ENCODE results near the gene CCDC74B. TPM values are rescaled to one million over a fixed set of nuclear protein-coding genes. Genes with fewer than 3 reads are reported as not detected.
"Not testable (repeated sequence)": the region's sequence is repeated elsewhere in the genome, so short reads cannot be mapped to it uniquely, and the experiment has no call there.

CCDC74B gene
- total and polyA plus RNA-seq, 2 of the 8 experiments (the other 6 are each of a cell fraction or from before 2014, with no cell fraction given), result 6.4 to 6.7 TPM

DNA sequence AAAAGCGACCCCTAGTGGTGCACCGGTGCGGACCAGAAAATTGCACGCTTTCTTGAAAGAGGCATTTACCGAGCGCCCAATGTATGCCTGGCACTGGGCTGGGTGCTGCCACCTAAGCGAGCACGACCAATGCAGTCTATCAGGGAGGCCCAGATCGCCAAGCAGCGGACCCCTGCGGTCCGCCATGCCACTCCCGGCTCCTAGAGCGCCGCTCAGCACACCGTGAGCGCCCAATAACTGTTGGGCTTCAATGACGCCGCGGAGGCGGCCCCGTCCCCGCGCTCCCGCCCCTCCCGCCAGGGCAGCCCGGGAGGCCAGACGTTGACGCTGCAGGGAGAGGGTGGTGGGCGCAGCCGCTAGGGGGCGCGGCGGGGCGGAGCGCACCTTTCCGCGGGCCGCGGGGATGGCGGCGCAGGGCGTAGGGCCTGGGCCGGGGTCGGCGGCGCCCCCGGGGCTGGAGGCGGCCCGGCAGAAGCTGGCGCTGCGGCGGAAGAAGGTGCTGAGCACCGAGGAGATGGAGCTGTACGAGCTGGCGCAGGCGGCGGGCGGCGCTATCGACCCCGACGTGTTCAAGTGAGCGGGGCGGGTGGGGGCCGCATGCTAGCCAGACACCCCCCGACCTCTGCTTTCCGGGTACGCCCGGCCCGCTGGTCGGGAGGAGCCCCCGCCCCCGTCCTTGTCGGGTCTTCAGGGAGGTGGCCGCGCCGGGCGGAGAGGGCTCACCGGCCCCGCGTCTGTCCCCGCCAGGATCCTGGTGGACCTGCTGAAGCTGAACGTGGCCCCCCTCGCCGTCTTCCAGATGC lies 37.2 kb upstream of the CCDC74B start, which contains the start of gene MZT2B:
Gene MZT2B (plus strand): TSS at position 383 of the 803 bp plus-strand sequence. CDS start 21 bp downstream, at position 404.
- peaks cover 14 to 46% of the 10 kb centered on the region in 2 experiments for H3K79me2 ChIP-seq (ENCODE audit: control insufficient read depth in 1 of 2, insufficient read depth in 2 of 2, low read length in 2 of 2)
- not testable (repeated sequence) for H2AFZ ChIP-seq (ENCODE audit: low read length); FAIRE-seq; H3K9me3 ChIP-seq (ENCODE audit: insufficient read depth in 2 of 2, low read depth in 1 of 2, low read length in 1 of 2); H3K4ac ChIP-seq (replicated peaks; ENCODE audit: insufficient read length, low read depth, low read length); H2BK120ac ChIP-seq (replicated peaks; ENCODE audit: low read depth, low read length); H4K91ac ChIP-seq (replicated peaks; ENCODE audit: insufficient read length, low read length); H3K27me3 ChIP-seq (replicated peaks in 1 of 4; ENCODE audit: control insufficient read depth in 3 of 4, extremely low read depth in 1 of 4, insufficient read depth in 3 of 4, low read length in 3 of 4); H3K79me1 ChIP-seq (ENCODE audit: low read depth, low read length); H4K20me1 ChIP-seq (replicated peaks in 1 of 2; ENCODE audit: control insufficient read depth in 1 of 2, insufficient read depth in 2 of 2, low read length in 2 of 2); H3K14ac ChIP-seq (ENCODE audit: insufficient read length); H3K4me1 ChIP-seq (replicated peaks in 1 of 4; ENCODE audit: control insufficient read depth in 3 of 4, insufficient read depth in 4 of 4, low read length in 3 of 4); H3K23ac ChIP-seq (ENCODE audit: insufficient read length); H2BK15ac ChIP-seq (ENCODE audit: low read length); H3K23me2 ChIP-seq (ENCODE audit: low read depth, low read length); H3K36me3 ChIP-seq (ENCODE audit: control insufficient read depth in 2 of 4, insufficient read depth in 4 of 4, low read length in 3 of 4); H2BK20ac ChIP-seq (ENCODE audit: low read length)
- ChIA-PET POLR2A (ENCODE audit: partially characterized antibody) (interaction anchor here (0.9 to 3.5 kb wide), 9 partner anchors 9 to 173 kb away, joined by 3 to 23 read pairs (median 4); partner anchors contain the start of genes IMP4 and PTPN18), CTCF (ENCODE audit: partially characterized antibody) (interaction anchor here (0.6 to 3.9 kb wide), 7 partner anchors 9 to 191 kb away, joined by 3 to 28 read pairs (median 3); partner anchors contain the start of gene CCDC74B)
- H3K27ac ChIP-seq (ENCODE audit: low read depth, low read length), result peak within 1 kb of the TSS; percentile 96
- peak; percentile 46 to 93 for DNase-seq (ENCODE audit: low read depth in 1 of 2, low spot score in 2 of 2)
- H3K9ac ChIP-seq (replicated peaks in 1 of 4; ENCODE audit: extremely low read depth in 1 of 4, low read depth in 3 of 4, low read length in 3 of 4), result peak within 1 kb of the TSS; percentile 90 to 99 (median 96)
- peak within 1 kb of the TSS; percentile 80 for H4K5ac ChIP-seq (ENCODE audit: insufficient read length, low read depth, low read length)
- H3K4me2 ChIP-seq (ENCODE audit: insufficient read depth in 1 of 2, low read depth in 2 of 2, low read length in 2 of 2), result peak within 1 kb of the TSS; percentile 83 to 90
- H4K8ac ChIP-seq (ENCODE audit: extremely low read depth, insufficient read depth, low read length), result peak within 1 kb of the TSS; percentile 100
- peak within 1 kb of the TSS; percentile 48 for H3K18ac ChIP-seq (ENCODE audit: extremely low read depth, low read length)
- no CpG with 5 or more reads among the region's 86 CpGs for WGBS, 2 experiments (ENCODE audit: extremely low coverage in 1 of 2, insufficient coverage in 1 of 2, insufficient read length in 1 of 2, insufficient replicate concordance in 2 of 2, low coverage in 1 of 2, low lambda C conversion rate in 2 of 2, missing lambda C conversion rate in 1 of 2)
- H2AK5ac ChIP-seq (ENCODE audit: low read depth, low read length), result peak within 1 kb of the TSS; percentile 90; the same call in 1 of the 2 replicates
- H3K4me3 ChIP-seq (ENCODE audit: extremely low read depth in 1 of 4, insufficient read depth in 2 of 4, low read depth in 3 of 4, low read length in 4 of 4), result peak within 1 kb of the TSS; percentile 88 to 99 (median 98)
- peak within 1 kb of the TSS; percentile 82 for H3K56ac ChIP-seq (replicated peaks; ENCODE audit: insufficient read length, low read depth, low read length)
- H2BK12ac ChIP-seq (ENCODE audit: low read depth, low read length), result 0 out of 2 replicates have a peak within 1 kb of the TSS, but pooled peaks have one; percentile 50
- peak within 1 kb of the TSS; percentile 92 for H2BK5ac ChIP-seq (ENCODE audit: low read depth, low read length)
- TF ChIP-seq KDM4A (IDR thresholded peaks at IDR 0.05; ENCODE audit: low read depth, low read length, severe bottlenecking) (peak; percentile 20), CREB1 (IDR thresholded peaks at IDR 0.05) (peak; percentile 77; the same call in 1 of the 2 replicates), TBP (IDR thresholded peaks at IDR 0.05; ENCODE audit: low read depth, low read length) (peak; percentile 35; the same call in 1 of the 2 replicates), NANOG (IDR thresholded peaks at IDR 0.05; ENCODE audit: insufficient read depth, low read depth, low read length, poor library complexity, severe bottlenecking) (peak; percentile 2), RAD21 (IDR thresholded peaks at IDR 0.05 in 1 of 2, conservative IDR thresholded peaks at IDR 0.05 in 1 of 2; ENCODE audit: low read depth in 2 of 2, low read length in 2 of 2) (peak in 1 of 2 experiments; percentile 48; a peak in 2 of 4 replicates), POLR2A (IDR thresholded peaks at IDR 0.05; ENCODE audit: control extremely low read depth in 1 of 2, low read depth in 2 of 2, low read length in 2 of 2) (peak in 1 of 2 experiments; percentile 65; a peak in 1 of 3 replicates)
- TF ChIP-seq, protein P1, sequence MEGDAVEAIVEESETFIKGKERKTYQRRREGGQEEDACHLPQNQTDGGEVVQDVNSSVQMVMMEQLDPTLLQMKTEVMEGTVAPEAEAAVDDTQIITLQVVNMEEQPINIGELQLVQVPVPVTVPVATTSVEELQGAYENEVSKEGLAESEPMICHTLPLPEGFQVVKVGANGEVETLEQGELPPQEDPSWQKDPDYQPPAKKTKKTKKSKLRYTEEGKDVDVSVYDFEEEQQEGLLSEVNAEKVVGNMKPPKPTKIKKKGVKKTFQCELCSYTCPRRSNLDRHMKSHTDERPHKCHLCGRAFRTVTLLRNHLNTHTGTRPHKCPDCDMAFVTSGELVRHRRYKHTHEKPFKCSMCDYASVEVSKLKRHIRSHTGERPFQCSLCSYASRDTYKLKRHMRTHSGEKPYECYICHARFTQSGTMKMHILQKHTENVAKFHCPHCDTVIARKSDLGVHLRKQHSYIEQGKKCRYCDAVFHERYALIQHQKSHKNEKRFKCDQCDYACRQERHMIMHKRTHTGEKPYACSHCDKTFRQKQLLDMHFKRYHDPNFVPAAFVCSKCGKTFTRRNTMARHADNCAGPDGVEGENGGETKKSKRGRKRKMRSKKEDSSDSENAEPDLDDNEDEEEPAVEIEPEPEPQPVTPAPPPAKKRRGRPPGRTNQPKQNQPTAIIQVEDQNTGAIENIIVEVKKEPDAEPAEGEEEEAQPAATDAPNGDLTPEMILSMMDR (IDR thresholded peaks at IDR 0.05; ENCODE audit: control extremely low read depth in 1 of 3, insufficient read depth in 1 of 3, low read depth in 1 of 3, low read length in 3 of 3), result peak; percentile 71 to 89 (median 75)
- TF ChIP-seq, protein P2, sequence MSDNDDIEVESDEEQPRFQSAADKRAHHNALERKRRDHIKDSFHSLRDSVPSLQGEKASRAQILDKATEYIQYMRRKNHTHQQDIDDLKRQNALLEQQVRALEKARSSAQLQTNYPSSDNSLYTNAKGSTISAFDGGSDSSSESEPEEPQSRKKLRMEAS (IDR thresholded peaks at IDR 0.05), result peak; percentile 48; the same call in 1 of the 2 replicates

Data from H1 (cell line).